NCI-H748 (cell line): ENCODE results near the gene GNAI3.

Source experiments
- DNase-seq: peaks from one replicate; lab custom pipeline; 2025; ENCODE audit not compliant: unreplicated experiment; lab: John Stamatoyannopoulos, UW

The GNAI3 gene

GRCh38 chr1:109543988-109544735 lies 4.3 kb upstream of the GNAI3 start:
- DNase-seq: no peak

GRCh38 chr1:109546311-109547109 lies 1.9 kb upstream of the GNAI3 start:
- DNase-seq: peak; percentile 91

- DNase-seq: peak; percentile 36
These were observed 723 bp upstream of the GNAI3 start for GRCh38 chr1:109547463-109548320.

- DNase-seq: no peak
These were observed 8.1 kb downstream of the GNAI3 start for GRCh38 chr1:109556563-109556962.

GRCh38 chr1:109557520-109557919 lies 9.1 kb downstream of the GNAI3 start:
- DNase-seq: no peak

- no peak for DNase-seq
These were observed 11.6 kb downstream of the GNAI3 start for GRCh38 chr1:109559995-109560394.

- no peak for DNase-seq
These were observed 15.9 kb downstream of the GNAI3 start for GRCh38 chr1:109564194-109564878.

GRCh38 chr1:109565241-109565640 lies 16.8 kb downstream of the GNAI3 start:
- DNase-seq: no peak

GRCh38 chr1:109566982-109567381 lies 18.6 kb downstream of the GNAI3 start:
- DNase-seq: no peak

- DNase-seq: no peak
These were observed 19.7 kb downstream of the GNAI3 start for GRCh38 chr1:109567877-109568672.

- DNase-seq: no peak
These were observed 20.9 kb downstream of the GNAI3 start for GRCh38 chr1:109569323-109569722.

- no peak for DNase-seq
These were observed 22.0 kb downstream of the GNAI3 start for GRCh38 chr1:109570414-109570813.

GRCh38 chr1:109573785-109574184 lies 25.4 kb downstream of the GNAI3 start:
- DNase-seq: no peak

- no peak for DNase-seq
These were observed 30.6 kb downstream of the GNAI3 start for GRCh38 chr1:109578947-109579443.

GRCh38 chr1:109579491-109579890 lies 31.1 kb downstream of the GNAI3 start:
- no peak for DNase-seq

- DNase-seq: no peak
These were observed 33.6 kb downstream of the GNAI3 start for GRCh38 chr1:109582021-109582420.

- DNase-seq: no peak
These were observed 36.4 kb downstream of the GNAI3 start for GRCh38 chr1:109584766-109585165.

- DNase-seq: no peak
These were observed 37.6 kb downstream of the GNAI3 start for GRCh38 chr1:109586055-109586454.

- no peak for DNase-seq
These were observed 40.8 kb downstream of the GNAI3 start for GRCh38 chr1:109589177-109589576.

GRCh38 chr1:109589679-109590078 lies 41.3 kb downstream of the GNAI3 start:
- no peak for DNase-seq
